MM.1S (cell line): ENCODE data around the gene PIEZO2.

Experiments
- DNase-seq: peaks from one replicate; pipeline ENCODE4 v3.0.0-alpha.2; 2015
- H2AFZ ChIP-seq: fragments of 300-600 bp; sonication (generic); 2 replicates; pipeline ENCODE4 v1.6.0; 2016; ENCODE audit warnings: antibody characterized with exemption, low read length
- H3F3A ChIP-seq: fragments of 300-600 bp; sonication (generic); 2 replicates; pipeline ENCODE4 v1.6.1; 2016; ENCODE audit warnings: mild to moderate bottlenecking, antibody characterized with exemption, low read length, moderate library complexity, mixed read lengths; ENCODE audit not compliant: insufficient read depth
- H3K27ac ChIP-seq: fragments of 300-600 bp; sonication (generic); 2 replicates; pipeline ENCODE4 v1.5.1; 2016; ENCODE audit warnings: mild to moderate bottlenecking, low read length
- H3K27me3 ChIP-seq: fragments of 300-600 bp; sonication (generic); replicated peaks from 2 replicates; pipeline ENCODE4 v1.6.0; 2016; ENCODE audit warnings: low read length; ENCODE audit not compliant: insufficient read depth
- H3K36me3 ChIP-seq: fragments of 300-600 bp; sonication (generic); replicated peaks from 2 replicates; pipeline ENCODE4 v1.6.1; 2016; ENCODE audit warnings: mild to moderate bottlenecking, low read length, mixed read lengths; ENCODE audit not compliant: insufficient read depth
- H3K4me1 ChIP-seq: fragments of 300-600 bp; sonication (generic); 2 replicates; pipeline ENCODE4 v1.6.1; 2016; ENCODE audit warnings: low read length, mixed read lengths
- H3K4me2 ChIP-seq: fragments of 300-600 bp; sonication (generic); 2 replicates; pipeline ENCODE4 v1.6.0; 2016; ENCODE audit warnings: low read depth, low read length
- H3K4me3 ChIP-seq: fragments of 300-600 bp; sonication (generic); 2 replicates; pipeline ENCODE4 v1.5.1; 2016; ENCODE audit warnings: low read length, mixed read lengths
- H3K79me2 ChIP-seq: fragments of 300-600 bp; sonication (generic); 2 replicates; pipeline ENCODE4 v1.6.1; 2016; ENCODE audit warnings: mixed run types, low read length, mixed read lengths
- H3K9ac ChIP-seq: fragments of 300-600 bp; sonication (generic); 2 replicates; pipeline ENCODE4 v1.6.1; 2016; ENCODE audit warnings: low read length, mixed read lengths
- H3K9me2 ChIP-seq: fragments of 300-600 bp; sonication (generic); replicated peaks from 2 replicates; pipeline ENCODE4 v1.6.1; 2016; ENCODE audit warnings: mild to moderate bottlenecking, low read length, mixed read lengths; ENCODE audit not compliant: insufficient read depth
- H3K9me3 ChIP-seq: fragments of 300-600 bp; sonication (generic); replicated peaks from 2 replicates; pipeline ENCODE4 v1.6.1; 2016; ENCODE audit warnings: mild to moderate bottlenecking, low read length, mixed read lengths; ENCODE audit not compliant: insufficient read depth
- H4K20me1 ChIP-seq: fragments of 300-600 bp; sonication (generic); 2 replicates; pipeline ENCODE4 v1.6.1; 2016; ENCODE audit warnings: mild to moderate bottlenecking, low read length, moderate library complexity, mixed read lengths; ENCODE audit not compliant: insufficient read depth
- CTCF ChIP-seq: fragments of 300-600 bp; sonication (generic); IDR thresholded peaks from 2 replicates; pipeline ENCODE4 v1.5.1; 2016; ENCODE audit warnings: antibody characterized with exemption, low read length, mixed read lengths
- EZH2 ChIP-seq: fragments of 300-600 bp; sonication (generic); optimal IDR thresholded peaks from 2 replicates; pipeline ENCODE3; 2017; ENCODE audit warnings: low read depth, mild to moderate bottlenecking, antibody characterized with exemption, low read length, mixed read lengths
- EZH2phosphoT487 ChIP-seq: fragments of 300-600 bp; sonication (generic); IDR thresholded peaks from 2 replicates; pipeline ENCODE4 v1.6.1; 2018; ENCODE audit warnings: antibody characterized with exemption, low read length

The PIEZO2 gene

GRCh38 chr18:10681581-10682367 is 467.6 kb downstream of the PIEZO2 start:
- Histone ChIP-seq H3K4me2 (no peak overlapping the region), H3K9me3 (no peaks in the 10 kb centered on the region), H3K9ac (no peak overlapping the region), H3K4me1 (no peaks in the 10 kb centered on the region), H3K4me3 (no peak overlapping the region), H4K20me1 (no peaks in the 10 kb centered on the region), H3F3A (no peaks in the 10 kb centered on the region), H3K36me3 (no peaks in the 10 kb centered on the region), H3K79me2 (no peaks in the 10 kb centered on the region), H3K27ac (no peak overlapping the region), H2AFZ (no peak overlapping the region), H3K27me3 (no peaks in the 10 kb centered on the region), H3K9me2 (no peaks in the 10 kb centered on the region)
- no peak for DNase-seq
- no peak for TF ChIP-seq EZH2
- TF ChIP-seq CTCF = no peak

- no peaks in the 10 kb centered on the region for H3K4me1 ChIP-seq
- no peaks in the 10 kb centered on the region for H3K27me3 ChIP-seq
- no peaks in the 10 kb centered on the region for H3F3A ChIP-seq
- no peaks in the 10 kb centered on the region for H4K20me1 ChIP-seq
- no peaks in the 10 kb centered on the region for H3K36me3 ChIP-seq
- H2AFZ ChIP-seq = no peak overlapping the region
- no peak for DNase-seq
- H3K9ac ChIP-seq = no peak overlapping the region
- H3K4me3 ChIP-seq = no peak overlapping the region
- no peak overlapping the region for H3K4me2 ChIP-seq
- no peaks in the 10 kb centered on the region for H3K9me3 ChIP-seq
- TF ChIP-seq EZH2 = no peak
- no peak for TF ChIP-seq EZH2phosphoT487
- TF ChIP-seq CTCF = no peak
- no peaks in the 10 kb centered on the region for H3K9me2 ChIP-seq
- H3K79me2 ChIP-seq = no peaks in the 10 kb centered on the region
- H3K27ac ChIP-seq = no peak overlapping the region
Observed at GRCh38 chr18:10680271-10680596, 469.1 kb downstream of the PIEZO2 start.

- Histone ChIP-seq H3K9me3 (no peaks in the 10 kb centered on the region), H3K9ac (no peak overlapping the region), H4K20me1 (no peaks in the 10 kb centered on the region), H3K9me2 (no peaks in the 10 kb centered on the region), H2AFZ (no peak overlapping the region), H3K27me3 (no peaks in the 10 kb centered on the region), H3K36me3 (no peaks in the 10 kb centered on the region), H3K79me2 (no peaks in the 10 kb centered on the region), H3K4me1 (no peaks in the 10 kb centered on the region), H3K4me2 (no peak overlapping the region), H3K4me3 (no peak overlapping the region), H3K27ac (no peak overlapping the region), H3F3A (no peaks in the 10 kb centered on the region)
- DNase-seq = no peak
- TF ChIP-seq EZH2 (no peak), EZH2phosphoT487 (no peak), CTCF (no peak)
Observed at GRCh38 chr18:10679557-10680270, 469.7 kb downstream of the PIEZO2 start.
